ENCODE data around the gene BANK1. TPM values are rescaled to one million over a fixed set of nuclear protein-coding genes. Genes with fewer than 3 reads are reported as not detected.

BANK1 gene
- total RNA-seq, 3 donors from 2014 or later, result 0.98 to 13.3 (median 2.0) TPM

GRCh38 chr4:101919373-101919977, 128.9 kb downstream of the BANK1 start:
- no peak overlapping the region for H3K27ac ChIP-seq
- DNase-seq (ENCODE audit: low spot score in 2 of 2), result no peak
- H3K4me1 ChIP-seq, result no peaks in the 10 kb centered on the region
- no peaks in the 10 kb centered on the region for H3K36me3 ChIP-seq
- intact Hi-C loops (cut with DNase I; ENCODE audit: low total_unique reads), result no loop called here
- TF ChIP-seq POLR2A (IDR thresholded peaks at IDR 0.05) (no peak), CTCF (IDR thresholded peaks at IDR 0.05) (no peak), POLR2AphosphoS5 (IDR thresholded peaks at IDR 0.05) (no peak)
- H3K27me3 ChIP-seq, result no peaks in the 10 kb centered on the region
- H3K9me3 ChIP-seq, result peaks cover 0 to 6% of the 10 kb centered on the region in 2 donors
- H3K4me3 ChIP-seq, result no peak overlapping the region

GRCh38 chr4:101921370-101921769, 130.8 kb downstream of the BANK1 start:
- Histone ChIP-seq H3K27ac (no peak overlapping the region), H3K36me3 (no peaks in the 10 kb centered on the region), H3K9me3 (no peaks in the 10 kb centered on the region), H3K4me1 (no peaks in the 10 kb centered on the region), H3K4me3 (no peak overlapping the region), H3K27me3 (no peaks in the 10 kb centered on the region)
- DNase-seq (ENCODE audit: low spot score in 2 of 2), result no peak
- intact Hi-C loops (cut with DNase I; ENCODE audit: low total_unique reads), result loop anchor here (5.0 kb wide), 1 partner anchor 254 kb away; no protein-coding TSS in a partner anchor
- no peak for TF ChIP-seq POLR2A (IDR thresholded peaks at IDR 0.05)
- TF ChIP-seq CTCF (IDR thresholded peaks at IDR 0.05), result no peak
- no peak for TF ChIP-seq POLR2AphosphoS5 (IDR thresholded peaks at IDR 0.05)

GRCh38 chr4:101931619-101932018, 141.1 kb downstream of the BANK1 start:
- intact Hi-C loops (cut with DNase I; ENCODE audit: low total_unique reads), result loop anchor here (2.0 kb wide), 1 partner anchor 49 kb away; no protein-coding TSS in a partner anchor

DNA sequence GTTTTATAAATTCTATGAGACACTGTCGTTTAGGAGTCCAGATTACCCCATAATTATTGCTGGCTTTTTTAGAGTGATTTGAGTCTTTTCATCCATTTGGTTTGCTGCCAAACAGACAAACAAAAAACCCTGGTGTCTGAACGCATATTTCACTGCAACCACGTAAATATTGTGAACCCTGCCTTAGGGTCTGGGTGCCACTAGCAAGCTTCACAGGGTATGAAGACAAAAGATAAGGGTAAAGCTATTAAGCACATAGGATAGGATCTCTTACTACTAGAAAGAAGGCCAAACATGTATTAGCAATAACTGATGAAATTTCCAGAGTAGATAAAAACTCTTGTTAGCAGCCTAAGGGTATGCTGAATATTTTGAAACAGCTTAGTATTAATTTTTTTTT, 143.3 kb downstream of the BANK1 start:
- no peaks in the 10 kb centered on the region for H3K27me3 ChIP-seq
- no peaks in the 10 kb centered on the region for H3K9me3 ChIP-seq
- H3K4me1 ChIP-seq, result no peaks in the 10 kb centered on the region
- no peak overlapping the region for H3K4me3 ChIP-seq
- no peak overlapping the region for H3K27ac ChIP-seq
- DNase-seq (ENCODE audit: low spot score in 2 of 2), result no peak
- no peaks in the 10 kb centered on the region for H3K36me3 ChIP-seq
- no peak for TF ChIP-seq POLR2A (IDR thresholded peaks at IDR 0.05)
- TF ChIP-seq POLR2AphosphoS5 (IDR thresholded peaks at IDR 0.05), result no peak
- TF ChIP-seq CTCF (IDR thresholded peaks at IDR 0.05), result no peak
- intact Hi-C loops (cut with DNase I; ENCODE audit: low total_unique reads), result no loop called here

More at GRCh38 chr4:101931619-101932018, 141.1 kb downstream of the BANK1 start:
- TF ChIP-seq POLR2AphosphoS5 (IDR thresholded peaks at IDR 0.05), result no peak
- no peak for TF ChIP-seq POLR2A (IDR thresholded peaks at IDR 0.05)
- TF ChIP-seq CTCF (IDR thresholded peaks at IDR 0.05), result no peak
- Histone ChIP-seq H3K9me3 (no peaks in the 10 kb centered on the region), H3K4me1 (no peaks in the 10 kb centered on the region), H3K27me3 (no peaks in the 10 kb centered on the region), H3K27ac (no peak overlapping the region), H3K36me3 (no peaks in the 10 kb centered on the region), H3K4me3 (no peak overlapping the region)
- no peak for DNase-seq (ENCODE audit: low spot score in 2 of 2)

- Histone ChIP-seq H3K4me1 (no peaks in the 10 kb centered on the region), H3K27ac (no peak overlapping the region), H3K4me3 (no peak overlapping the region), H3K9me3 (no peaks in the 10 kb centered on the region), H3K27me3 (no peaks in the 10 kb centered on the region), H3K36me3 (no peaks in the 10 kb centered on the region)
- intact Hi-C loops (cut with DNase I; ENCODE audit: low total_unique reads), result no loop called here
- no peak for DNase-seq (ENCODE audit: low spot score in 2 of 2)
- TF ChIP-seq POLR2A (IDR thresholded peaks at IDR 0.05) (no peak), POLR2AphosphoS5 (IDR thresholded peaks at IDR 0.05) (no peak), CTCF (IDR thresholded peaks at IDR 0.05) (no peak)
Measured at GRCh38 chr4:101938836-101939235, 148.3 kb downstream of the BANK1 start.

All from breast epithelium (tissue), 4 donors.